Measurements from ENCODE around the gene DGKG.

DNA sequence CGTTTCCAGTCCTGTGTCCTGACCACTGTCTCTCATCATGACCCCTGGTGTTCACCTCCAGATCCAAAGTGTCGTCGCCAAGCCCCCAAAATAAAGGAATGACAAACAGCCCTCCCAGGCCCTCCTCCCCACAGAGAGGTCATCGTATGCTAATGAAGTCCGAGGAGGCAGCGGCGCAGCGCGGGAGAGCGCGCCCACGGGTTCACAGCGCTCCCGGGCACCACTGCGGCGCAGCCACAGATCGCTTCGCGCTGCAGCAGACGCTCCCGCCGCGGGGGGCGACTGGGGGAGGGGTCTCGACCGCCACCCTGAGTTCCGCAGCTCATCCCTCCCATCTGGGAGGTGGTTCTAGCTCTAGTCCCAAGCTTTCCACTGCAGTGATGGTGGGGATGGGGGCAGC, 1.3 kb downstream of the DGKG start:
- TF ChIP-seq EZH2 (IDR thresholded peaks at IDR 0.05; ENCODE audit: low read length) (no peak), CTCF (optimal IDR thresholded peaks at IDR 0.05 in 1 of 3, IDR thresholded peaks at IDR 0.05 in 1 of 3, conservative IDR thresholded peaks at IDR 0.05 in 1 of 3; ENCODE audit: extremely low read depth in 1 of 3, insufficient read depth in 2 of 3, low read length in 3 of 3) (no peak)

Data from keratinocyte (primary cell).